ENCODE data around the gene MRPL12.

Gene MRPL12

DNA sequence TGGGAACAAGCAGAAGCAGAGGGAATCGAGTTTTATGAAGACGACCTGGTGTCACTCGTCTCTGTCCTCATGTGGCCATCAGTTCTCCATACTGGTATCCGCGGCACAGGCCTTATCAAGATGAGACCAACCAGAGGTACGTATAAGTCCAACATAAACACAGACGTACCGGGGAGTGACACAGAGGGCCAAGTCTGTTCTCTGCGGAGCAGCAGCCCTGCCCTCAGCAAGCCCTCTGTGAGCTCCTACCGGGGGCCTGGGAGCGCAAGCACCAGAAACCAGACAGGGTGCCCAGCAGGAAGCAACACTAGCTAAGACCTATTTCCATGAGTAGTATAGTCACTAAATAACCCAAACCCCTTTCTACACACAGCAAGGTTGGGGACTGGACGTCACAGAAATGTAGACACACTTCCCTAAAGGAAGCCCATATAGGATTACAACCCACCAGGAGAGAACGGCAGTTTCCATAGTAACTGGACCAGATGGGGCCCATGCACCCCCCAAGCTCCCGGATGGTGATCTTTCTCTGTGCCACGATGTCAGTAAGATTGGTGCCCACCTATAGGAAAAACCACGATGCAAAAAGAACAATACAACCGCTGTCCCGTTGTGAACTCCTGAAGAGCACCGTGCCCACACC, 20.5 kb upstream of the MRPL12 start:
- DNase-seq: no peak

DNA sequence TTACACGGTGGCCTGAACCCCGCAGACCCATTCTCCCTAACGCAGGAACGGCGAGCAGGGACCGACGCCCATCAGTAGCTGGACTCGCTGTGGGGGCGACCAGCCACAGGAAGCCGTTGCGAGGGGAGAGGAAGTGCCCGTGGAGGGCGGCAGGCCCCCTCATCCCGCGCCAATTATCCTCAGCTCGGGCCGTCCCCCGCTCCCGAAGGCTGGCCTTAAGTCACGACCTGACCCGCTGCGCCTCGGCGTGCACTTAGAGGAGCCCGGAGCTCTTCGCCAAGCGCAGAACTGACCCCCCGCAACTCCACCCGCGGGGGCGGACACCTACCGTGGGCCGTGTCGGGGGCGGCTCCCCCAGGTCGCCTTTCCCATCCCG, 20.0 kb upstream of the MRPL12 start:
- no peak for DNase-seq

DNA sequence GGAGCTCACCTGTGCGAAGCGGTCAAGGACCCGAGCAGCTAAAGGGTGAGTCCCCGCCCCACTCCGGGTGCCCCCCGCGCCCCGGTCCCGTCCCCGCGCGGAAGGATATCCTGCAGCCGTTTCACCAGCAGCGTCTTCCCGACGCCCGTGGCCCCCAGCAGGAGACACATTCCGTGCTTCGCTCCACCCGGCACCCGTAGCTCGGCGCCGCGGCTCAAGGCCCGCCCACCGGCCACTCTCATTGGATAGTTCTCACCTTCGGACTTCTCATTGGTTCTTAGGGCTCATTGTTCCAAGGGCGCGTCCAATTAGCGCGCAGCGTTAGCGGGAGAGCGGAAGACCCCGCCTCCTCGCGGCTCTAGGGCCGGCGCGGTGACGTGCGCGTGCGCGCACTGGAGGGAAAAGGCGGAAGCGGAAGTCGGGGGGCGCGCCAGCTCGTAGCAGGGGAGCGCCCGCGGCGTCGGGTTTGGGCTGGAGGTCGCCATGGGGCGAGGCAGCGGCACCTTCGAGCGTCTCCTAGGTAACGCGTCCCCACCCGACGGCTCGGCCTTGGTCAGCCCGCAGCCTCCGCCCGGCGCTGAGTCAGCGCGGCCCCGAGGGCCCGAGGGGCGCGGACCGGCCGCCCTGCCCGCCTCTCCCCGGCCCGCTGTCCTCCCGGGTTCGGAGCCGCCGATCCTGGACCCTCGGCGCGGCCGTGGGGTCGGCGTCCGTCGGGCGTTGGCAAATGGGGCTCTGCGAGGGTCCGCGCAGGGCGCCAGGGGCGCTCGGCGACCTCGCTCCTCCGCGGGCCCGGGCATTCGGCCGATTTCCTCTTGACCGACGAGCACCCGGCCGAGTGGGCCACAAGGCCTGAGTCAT, 19.4 kb upstream of the MRPL12 start, which contains the start of the genes ARL16 and HGS:
TSS of gene ARL16 (minus strand) at position 214 of the 858 bp plus-strand sequence. CDS start at position 170, 44 bp downstream.
TSS of gene HGS (plus strand) at position 428 of the 858 bp plus-strand sequence. CDS start at position 484, 56 bp downstream.
- DNase-seq: peak; percentile 99

DNA sequence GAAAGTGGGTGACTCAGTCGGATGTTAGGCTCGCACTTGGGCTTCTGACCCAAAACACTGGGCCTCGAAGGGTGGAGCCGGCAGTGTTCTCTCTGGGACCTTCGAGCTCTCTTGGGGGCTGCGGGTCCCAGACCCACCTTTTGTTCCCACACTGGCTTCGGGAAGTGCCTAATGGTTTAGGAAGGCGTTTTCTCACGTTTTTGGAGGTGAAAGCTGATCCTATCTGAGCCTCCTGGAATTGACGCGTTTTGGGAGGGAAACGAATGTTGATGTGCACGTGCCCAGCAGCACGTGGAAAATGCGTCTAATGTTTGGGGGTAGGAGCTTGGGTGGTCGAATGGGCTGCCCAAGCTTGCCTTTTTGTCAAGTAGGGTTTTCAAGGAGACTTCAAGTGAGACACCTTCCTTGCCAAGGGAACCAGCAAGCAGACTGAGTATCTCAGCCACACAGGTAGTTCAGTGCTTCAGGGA, 18.7 kb upstream of the MRPL12 start:
- no peak for DNase-seq

DNA sequence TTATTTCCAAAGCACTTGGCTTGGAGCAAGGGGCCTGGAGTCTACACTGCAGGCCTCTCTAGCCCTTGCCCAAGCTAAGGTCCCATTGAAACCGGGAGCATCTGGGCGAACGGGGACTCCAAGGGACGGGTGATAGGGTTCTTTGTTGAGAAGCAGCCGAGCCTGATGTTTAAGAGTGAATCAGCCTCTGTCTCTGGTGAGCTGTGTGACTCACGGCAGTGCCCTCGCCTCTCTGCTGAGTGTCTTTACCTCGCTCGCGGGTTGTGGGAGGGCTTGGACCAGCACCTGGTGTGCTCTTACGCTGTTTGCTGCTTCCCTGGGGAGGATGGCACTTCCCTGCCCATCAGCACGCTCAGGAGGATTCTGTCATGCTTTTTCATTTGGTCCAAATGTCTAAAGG, 18.1 kb upstream of the MRPL12 start:
- peak; percentile 40 for DNase-seq

DNA sequence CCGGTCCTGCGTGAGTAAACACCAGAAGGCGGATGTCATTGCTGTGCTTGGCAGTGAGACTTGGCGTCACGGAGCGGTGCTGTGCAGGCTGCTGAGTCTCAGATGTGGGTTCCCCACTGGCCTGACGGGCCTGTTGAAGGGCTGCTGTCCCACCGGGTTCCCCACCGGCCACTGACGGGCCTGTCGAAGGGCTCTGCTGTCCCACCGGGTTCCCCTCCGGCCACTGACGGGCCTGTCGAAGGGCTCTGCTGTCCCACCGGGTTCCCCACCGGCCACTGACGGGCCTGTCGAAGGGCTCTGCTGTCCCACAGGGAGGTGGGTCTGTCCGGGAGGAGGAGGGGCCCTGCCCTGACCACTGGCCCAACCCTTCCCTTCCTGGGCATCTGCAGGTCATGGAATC, 16.6 kb upstream of the MRPL12 start:
- no peak for DNase-seq

DNA sequence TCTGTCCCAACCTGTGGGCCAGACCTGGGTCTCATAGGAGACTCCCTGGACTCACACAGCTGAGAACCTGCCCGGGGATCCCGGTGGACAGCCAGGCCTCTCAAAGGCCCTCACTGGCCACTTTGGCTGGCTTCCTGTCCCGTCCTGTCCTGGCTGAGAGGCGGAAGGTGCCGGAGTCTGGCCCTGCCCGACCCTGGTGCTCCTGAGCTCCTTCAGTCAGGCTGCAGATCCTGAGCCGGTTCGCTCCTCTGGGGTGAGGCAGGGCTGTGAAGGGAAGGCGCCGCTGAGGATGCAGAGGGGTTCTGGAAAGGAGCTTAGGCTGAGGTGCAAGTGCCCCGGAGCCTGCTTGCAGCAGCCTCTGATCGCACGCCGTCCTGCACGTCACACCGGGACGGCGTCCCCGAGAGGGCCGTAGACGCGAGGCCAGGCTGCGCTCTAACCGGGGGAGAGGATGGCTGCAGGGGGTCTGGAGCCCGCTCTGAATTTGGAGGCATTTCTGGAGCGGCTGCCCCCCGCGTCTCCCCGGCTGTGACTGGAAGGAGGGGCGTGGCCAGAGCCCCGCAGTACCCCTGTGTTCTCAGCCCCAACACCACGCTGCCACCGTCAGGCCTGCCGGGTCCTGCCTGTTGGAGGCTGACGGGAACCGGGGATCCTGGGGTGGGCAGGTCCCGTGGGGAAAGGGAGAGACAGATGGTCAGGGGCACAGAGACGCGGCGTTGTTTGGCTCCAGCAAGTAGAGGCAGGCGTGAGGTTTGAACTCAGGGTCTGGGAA, 15.2 kb upstream of the MRPL12 start:
- no peak for DNase-seq

DNA sequence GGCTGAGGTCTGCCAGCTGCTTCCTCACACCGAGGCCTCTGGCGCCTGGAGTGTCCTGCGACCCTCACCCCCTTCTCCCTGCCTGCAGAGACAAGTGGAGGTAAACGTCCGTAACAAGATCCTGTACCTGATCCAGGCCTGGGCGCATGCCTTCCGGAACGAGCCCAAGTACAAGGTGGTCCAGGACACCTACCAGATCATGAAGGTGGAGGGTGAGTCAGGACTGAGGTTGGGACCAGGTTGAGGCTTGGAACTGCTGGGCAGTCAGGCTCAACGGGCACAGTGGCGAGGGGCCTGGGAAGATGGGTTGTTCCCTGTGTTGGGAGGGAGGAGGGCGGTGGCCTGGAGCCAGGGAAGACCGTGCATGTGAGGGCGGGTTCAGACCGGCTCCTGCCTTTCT, 14.6 kb upstream of the MRPL12 start:
- DNase-seq: no peak

DNA sequence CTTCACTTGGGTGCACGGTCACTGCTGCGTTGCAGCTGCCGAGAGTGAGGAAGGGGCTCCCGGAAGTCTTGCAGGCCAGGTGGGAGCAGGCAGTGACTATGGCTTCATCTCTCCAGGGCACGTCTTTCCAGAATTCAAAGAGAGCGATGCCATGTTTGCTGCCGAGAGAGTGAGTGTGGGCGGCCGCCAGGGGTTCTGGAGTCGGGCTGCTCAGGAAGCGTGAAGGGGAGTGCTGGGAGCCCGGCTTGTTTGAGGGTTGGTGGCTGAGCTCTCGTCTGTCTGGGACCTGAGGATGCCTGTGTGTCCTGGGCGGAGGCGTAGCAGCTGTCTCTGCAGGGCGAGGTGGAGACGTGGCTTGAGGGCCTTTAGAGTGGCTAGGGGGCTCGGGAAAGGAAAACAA, 13.1 kb upstream of the MRPL12 start:
- DNase-seq: no peak

DNA sequence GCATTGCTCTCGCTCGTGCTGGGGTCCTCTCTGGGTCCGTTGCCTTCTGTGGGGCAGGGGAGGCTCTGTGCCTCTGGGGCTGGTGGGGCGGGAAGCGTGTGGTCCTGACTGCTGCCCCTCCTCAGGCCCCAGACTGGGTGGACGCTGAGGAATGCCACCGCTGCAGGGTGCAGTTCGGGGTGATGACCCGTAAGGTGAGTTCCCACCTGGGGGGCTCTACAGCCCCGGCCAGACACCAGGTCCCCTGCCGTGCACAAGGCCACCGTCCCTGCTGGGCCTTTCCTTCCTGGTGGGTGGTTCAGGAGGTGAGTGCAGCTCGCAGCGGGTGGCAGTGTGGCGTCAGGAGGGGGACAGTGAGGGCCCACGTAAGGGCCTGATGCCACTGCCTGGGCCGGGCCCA, 12.6 kb upstream of the MRPL12 start:
- DNase-seq: no peak

DNA sequence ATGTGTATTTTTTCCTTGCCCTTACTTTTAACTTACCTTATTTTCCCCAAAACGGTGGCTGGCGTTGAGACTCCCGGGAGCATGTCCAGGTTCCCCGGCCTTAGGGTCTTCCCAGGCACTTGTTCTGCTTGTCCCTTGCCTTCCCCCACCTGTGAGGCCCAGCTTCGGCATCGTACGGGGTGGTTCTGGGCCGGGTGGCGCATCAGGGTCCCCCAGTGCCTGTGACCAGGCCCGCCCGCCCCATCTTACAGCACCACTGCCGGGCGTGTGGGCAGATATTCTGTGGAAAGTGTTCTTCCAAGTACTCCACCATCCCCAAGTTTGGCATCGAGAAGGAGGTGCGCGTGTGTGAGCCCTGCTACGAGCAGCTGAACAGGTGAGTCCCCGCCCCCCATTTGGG, 12.0 kb upstream of the MRPL12 start:
- no peak for DNase-seq

DNA sequence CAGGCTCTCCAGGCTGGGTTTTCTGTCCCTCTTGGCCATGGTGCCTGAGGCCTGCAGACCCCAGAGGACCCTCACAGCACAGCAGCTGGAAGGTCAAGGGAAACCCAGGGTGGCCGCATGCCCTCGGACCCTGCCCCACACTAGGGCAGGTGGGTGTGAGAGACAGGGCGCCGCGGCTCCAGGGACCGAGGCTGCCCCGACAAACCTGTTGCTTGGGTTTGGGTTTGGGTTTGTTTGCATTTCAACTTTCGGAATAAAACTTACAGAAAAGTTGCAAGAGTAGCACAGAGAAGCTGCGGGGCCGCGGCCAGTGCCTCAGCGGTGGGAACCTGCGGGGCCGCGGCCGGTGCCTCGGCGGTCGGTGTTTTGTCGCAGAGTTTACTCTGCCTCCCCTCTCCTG, 11.6 kb upstream of the MRPL12 start:
- no peak for DNase-seq

DNA sequence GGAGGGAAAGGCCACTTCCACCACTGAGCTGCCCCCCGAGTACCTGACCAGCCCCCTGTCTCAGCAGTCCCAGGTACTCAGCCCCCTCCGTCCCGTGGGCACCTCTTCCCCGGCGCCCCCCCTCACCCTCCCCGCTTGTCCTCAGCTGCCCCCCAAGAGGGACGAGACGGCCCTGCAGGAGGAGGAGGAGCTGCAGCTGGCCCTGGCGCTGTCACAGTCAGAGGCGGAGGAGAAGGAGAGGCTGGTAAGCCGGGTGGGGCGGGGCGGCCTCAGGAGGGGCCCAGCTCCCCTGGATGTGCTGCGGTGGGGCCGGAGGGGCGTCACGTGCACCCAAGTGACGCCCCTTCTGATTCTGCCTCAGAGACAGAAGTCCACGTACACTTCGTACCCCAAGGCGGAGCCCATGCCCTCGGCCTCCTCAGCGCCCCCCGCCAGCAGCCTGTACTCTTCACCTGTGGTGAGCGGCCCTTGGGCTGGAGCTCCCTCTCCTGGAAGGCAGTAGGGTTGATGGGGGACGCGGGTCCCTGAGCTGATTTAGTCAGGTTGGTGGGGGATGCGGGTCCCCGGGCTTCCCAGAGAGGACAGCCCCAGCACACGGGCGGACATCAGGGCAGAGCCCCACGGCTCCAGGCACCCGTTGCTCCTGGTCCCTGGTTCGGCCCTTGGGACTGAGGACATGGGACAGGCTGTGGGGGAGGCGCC, 9.5 kb upstream of the MRPL12 start:
- DNase-seq: no peak

DNA sequence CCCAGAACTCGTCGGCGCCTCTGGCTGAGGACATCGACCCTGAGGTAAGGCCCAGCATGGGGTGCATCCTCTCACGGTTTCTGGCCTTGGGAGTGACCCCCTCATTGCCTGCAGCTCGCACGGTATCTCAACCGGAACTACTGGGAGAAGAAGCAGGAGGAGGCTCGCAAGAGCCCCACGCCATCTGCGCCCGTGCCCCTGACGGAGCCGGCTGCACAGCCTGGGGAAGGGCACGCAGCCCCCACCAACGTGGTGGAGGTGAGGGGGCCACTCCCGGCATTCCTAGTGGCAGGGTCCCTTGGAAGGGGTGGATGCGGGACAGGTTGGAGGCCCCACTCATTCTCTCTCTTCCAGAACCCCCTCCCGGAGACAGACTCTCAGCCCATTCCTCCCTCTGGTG, 8.4 kb upstream of the MRPL12 start:
- no peak for DNase-seq

DNA sequence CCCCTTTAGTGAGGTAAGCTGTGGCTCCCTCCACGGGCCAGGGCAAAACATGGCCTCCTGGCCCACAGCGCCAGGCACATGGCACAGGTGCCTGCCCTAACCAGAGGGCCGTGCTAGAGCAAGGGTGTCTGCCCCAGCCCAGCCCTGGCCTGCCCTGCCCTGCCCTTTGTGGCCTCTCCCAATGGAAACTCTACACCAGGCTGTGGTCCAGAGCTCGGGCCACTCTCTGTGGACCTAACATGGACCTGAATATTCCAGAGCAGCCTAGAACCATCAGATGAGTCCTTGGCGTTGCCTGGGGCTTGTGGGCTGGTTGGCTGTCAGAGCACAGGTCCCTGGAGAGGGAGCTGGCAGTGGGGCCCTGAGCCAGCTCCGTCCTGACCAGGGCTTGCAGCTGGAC, 8.0 kb upstream of the MRPL12 start:
- DNase-seq: no peak

DNA sequence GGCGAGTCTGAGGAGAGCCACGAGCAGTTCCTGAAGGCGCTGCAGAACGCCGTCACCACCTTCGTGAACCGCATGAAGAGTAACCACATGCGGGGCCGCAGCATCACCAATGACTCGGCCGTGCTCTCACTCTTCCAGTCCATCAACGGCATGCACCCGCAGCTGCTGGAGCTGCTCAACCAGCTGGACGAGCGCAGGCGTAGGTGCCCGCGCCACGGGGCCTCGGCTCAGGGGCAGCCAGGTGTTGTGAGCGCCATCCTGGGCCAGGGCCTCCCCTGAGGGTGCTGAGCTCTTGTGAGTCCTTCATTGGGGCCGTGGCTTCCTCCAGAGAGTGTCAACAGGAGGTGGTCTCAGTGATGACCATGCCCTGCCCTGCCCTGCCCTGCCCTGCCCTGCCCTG, 7.4 kb upstream of the MRPL12 start:
- no peak for DNase-seq

DNA sequence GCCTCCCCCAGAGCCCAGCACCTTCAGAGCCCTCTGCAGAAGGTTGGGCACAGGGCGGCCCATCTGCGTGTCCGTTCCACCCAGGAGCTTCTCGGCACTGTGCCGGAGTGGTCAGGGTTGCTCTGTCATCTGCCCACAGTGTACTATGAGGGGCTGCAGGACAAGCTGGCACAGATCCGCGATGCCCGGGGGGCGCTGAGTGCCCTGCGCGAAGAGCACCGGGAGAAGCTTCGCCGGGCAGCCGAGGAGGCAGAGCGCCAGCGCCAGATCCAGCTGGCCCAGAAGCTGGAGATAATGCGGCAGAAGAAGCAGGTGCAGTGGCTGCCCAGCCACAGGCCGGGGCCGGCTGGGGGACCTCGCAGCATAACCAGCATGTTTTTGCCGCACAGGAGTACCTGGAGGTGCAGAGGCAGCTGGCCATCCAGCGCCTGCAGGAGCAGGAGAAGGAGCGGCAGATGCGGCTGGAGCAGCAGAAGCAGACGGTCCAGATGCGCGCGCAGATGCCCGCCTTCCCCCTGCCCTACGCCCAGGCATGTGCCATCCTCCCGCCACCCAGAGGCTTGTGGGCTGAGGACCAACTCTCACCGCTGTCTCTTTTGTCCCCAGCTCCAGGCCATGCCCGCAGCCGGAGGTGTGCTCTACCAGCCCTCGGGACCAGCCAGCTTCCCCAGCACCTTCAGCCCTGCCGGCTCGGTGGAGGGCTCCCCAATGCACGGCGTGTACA, 6.8 kb upstream of the MRPL12 start:
- no peak for DNase-seq

DNA sequence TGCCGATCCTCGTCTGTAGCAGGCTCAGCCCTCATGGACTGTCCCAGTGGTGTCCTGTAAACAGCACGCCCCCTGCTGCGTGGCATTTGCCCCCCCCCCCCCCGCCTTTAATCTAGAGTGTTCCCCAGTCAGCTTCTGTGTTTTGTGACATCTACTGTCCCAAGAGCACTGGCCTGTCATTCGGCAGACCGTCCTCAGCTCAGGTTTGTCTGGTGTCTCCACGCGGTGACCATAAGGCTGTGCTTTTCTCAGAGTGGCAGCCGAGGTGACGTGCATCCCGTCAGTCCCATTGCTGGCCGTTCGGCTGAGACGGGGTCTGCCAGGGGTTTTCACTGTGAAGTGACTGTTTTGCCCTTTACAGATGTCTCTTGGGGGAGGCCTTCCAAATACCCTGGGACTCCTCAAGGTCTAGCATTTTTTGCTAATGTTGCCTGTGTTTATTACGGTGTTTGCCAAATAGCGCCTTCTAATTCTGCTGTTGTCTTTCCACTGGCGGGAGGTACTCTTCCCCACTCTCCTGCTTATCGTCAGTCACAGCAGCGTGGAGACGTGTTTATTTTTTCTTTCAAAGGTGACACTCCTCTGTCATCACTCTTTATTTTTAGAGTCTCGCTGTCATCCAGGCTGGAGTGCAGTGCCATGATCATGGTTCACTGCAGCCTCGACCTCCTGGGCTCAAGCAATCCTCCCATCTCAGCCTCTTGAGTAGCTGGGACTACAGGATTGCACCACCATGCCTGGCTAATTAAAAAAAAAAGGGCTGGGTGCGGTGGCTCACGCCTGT, 5.7 kb upstream of the MRPL12 start:
- DNase-seq: no peak

DNA sequence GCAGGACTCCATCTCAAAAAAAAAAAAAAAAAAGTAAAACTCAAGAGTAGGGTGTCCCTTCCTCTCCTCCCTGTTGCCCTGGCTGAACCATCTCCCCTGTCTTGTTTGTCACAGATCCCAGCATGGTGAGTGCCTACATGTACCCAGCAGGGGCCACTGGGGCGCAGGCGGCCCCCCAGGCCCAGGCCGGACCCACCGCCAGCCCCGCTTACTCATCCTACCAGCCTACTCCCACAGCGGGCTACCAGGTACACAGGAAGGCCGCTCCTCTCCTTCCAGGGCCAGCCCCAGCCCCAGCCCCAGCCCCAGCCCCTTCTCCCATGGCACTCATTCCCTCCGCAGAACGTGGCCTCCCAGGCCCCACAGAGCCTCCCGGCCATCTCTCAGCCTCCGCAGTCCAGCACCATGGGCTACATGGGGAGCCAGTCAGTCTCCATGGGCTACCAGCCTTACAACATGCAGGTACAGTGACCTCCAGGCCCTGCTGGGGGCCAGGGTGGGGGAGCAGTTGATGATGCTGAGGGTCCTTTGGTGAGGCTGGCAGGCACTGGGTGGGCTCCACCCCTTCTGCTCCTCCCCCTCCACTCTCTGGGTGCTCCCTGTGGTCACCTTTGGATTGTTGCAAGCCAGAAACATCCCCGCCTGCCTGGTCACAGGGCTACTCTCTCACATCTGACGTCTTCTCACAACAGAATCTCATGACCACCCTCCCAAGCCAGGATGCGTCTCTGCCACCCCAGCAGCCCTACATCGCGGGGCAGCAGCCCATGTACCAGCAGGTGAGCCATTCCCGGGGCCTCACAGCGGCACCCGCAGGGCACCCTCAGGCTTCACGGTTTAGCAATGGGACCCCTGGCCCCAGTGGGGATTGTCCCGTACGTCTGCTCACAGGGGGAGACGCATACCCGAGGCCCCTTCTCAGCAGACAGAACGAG, 2.5 kb upstream of the MRPL12 start:
- DNase-seq: no peak

All from fibroblast of skin of scalp (primary cell).